Panc1 (cell line): Measurements from ENCODE around the gene DES.

Source experiments
- POLR2AphosphoS5 ChIP-seq: IDR thresholded peaks from 2 replicates; pipeline ENCODE4 v1.6.1; 2012; ENCODE audit warnings: mild to moderate bottlenecking, low read depth, low read length, moderate library complexity
- SIN3A ChIP-seq: IDR thresholded peaks from 2 replicates; pipeline ENCODE4 v1.6.1; 2012; ENCODE audit warnings: low read depth, mild to moderate bottlenecking, low read length, moderate library complexity, borderline replicate concordance; ENCODE audit not compliant: insufficient read depth
- TCF7L2 ChIP-seq: IDR thresholded peaks from 2 replicates; pipeline ENCODE4 v1.6.1; 2011; ENCODE audit warnings: mild to moderate bottlenecking, low read depth, low read length, inconsistent platforms
- TF ChIP-seq, protein P1 (sequence below): fragments of 450-650 bp; IDR thresholded peaks from 2 replicates; pipeline ENCODE4 v1.5.1; 2017; ENCODE audit warnings: mild to moderate bottlenecking

- TF ChIP-seq, protein P1, sequence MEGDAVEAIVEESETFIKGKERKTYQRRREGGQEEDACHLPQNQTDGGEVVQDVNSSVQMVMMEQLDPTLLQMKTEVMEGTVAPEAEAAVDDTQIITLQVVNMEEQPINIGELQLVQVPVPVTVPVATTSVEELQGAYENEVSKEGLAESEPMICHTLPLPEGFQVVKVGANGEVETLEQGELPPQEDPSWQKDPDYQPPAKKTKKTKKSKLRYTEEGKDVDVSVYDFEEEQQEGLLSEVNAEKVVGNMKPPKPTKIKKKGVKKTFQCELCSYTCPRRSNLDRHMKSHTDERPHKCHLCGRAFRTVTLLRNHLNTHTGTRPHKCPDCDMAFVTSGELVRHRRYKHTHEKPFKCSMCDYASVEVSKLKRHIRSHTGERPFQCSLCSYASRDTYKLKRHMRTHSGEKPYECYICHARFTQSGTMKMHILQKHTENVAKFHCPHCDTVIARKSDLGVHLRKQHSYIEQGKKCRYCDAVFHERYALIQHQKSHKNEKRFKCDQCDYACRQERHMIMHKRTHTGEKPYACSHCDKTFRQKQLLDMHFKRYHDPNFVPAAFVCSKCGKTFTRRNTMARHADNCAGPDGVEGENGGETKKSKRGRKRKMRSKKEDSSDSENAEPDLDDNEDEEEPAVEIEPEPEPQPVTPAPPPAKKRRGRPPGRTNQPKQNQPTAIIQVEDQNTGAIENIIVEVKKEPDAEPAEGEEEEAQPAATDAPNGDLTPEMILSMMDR: no peak
- TF ChIP-seq TCF7L2: no peak
- no peak for TF ChIP-seq POLR2AphosphoS5
- no peak for TF ChIP-seq SIN3A
Measured at GRCh38 chr2:219471476-219472371, 53.5 kb downstream of the DES start.
